Neural cell (in vitro differentiated cells): ENCODE measurements around the gene ANKRD55. TPM values are rescaled to one million over a fixed set of nuclear protein-coding genes. Genes with fewer than 3 reads are reported as not detected.

Experiments
- H2AFZ ChIP-seq: fragments of 200-600, 300-800 bp; sonication (generic), shearing (Covaris generic); 2 replicates; pipeline ENCODE4 v1.6.0; 2014; ENCODE audit warnings: low read depth, mild to moderate bottlenecking, antibody characterized with exemption, low read length, moderate library complexity
- H3F3A ChIP-seq: fragments of 200-600 bp; shearing (Covaris generic); 2 replicates; pipeline ENCODE4 v1.6.1; 2016; ENCODE audit warnings: mild to moderate bottlenecking, moderate library complexity, mixed read lengths, antibody characterized with exemption, low read length; ENCODE audit not compliant: insufficient read depth, poor library complexity, severe bottlenecking
- H3K27ac ChIP-seq: fragments of 200-600, 300-800 bp; sonication (generic), shearing (Covaris generic); 2 replicates; pipeline ENCODE4 v1.5.1; 2014; ENCODE audit warnings: mild to moderate bottlenecking, low read length, moderate library complexity
- H3K27me3 ChIP-seq: fragments of 300-800, 200-600 bp; sonication (generic), shearing (Covaris generic); 2 replicates; pipeline ENCODE4 v1.6.0; 2014; ENCODE audit warnings: mild to moderate bottlenecking, low read depth, low read length, moderate library complexity; ENCODE audit not compliant: insufficient read depth
- H3K36me3 ChIP-seq: fragments of 300-800, 200-600 bp; sonication (generic), shearing (Covaris generic); 2 replicates; pipeline ENCODE4 v1.5.1; 2014; ENCODE audit warnings: mild to moderate bottlenecking, antibody characterized with exemption, low read length, moderate library complexity; ENCODE audit not compliant: insufficient read depth
- H3K4me2 ChIP-seq: fragments of 300-800, 200-600 bp; sonication (generic), shearing (Covaris generic); 2 replicates; pipeline ENCODE4 v1.6.0; 2014; ENCODE audit warnings: mild to moderate bottlenecking, low read length
- H3K4me3 ChIP-seq: fragments of 300-800, 200-600 bp; sonication (generic), shearing (Covaris generic); 2 replicates; pipeline ENCODE4 v1.5.1; 2014; ENCODE audit warnings: mild to moderate bottlenecking, low read length, moderate library complexity
- H3K79me2 ChIP-seq: fragments of 200-600 bp; shearing (Covaris generic); replicated peaks from 2 replicates; pipeline ENCODE4 v1.6.0; 2014; ENCODE audit warnings: mild to moderate bottlenecking, low read length, moderate library complexity; ENCODE audit not compliant: insufficient read depth
- H3K9ac ChIP-seq: fragments of 300-800, 200-600 bp; sonication (generic), shearing (Covaris generic); 2 replicates; pipeline ENCODE4 v1.6.1; 2016; ENCODE audit warnings: mild to moderate bottlenecking, low read length, mixed read lengths
- H3K9me2 ChIP-seq: fragments of 200-600 bp; shearing (Covaris generic); 2 replicates; pipeline ENCODE4 v1.6.1; 2016; ENCODE audit warnings: mild to moderate bottlenecking, low read length, mixed read lengths; ENCODE audit not compliant: insufficient read depth
- H3K9me3 ChIP-seq: fragments of 200-600, 300-800 bp; sonication (generic), shearing (Covaris generic); 2 replicates; pipeline ENCODE4 v1.6.1; 2016; ENCODE audit warnings: mild to moderate bottlenecking, mixed run types, low read length, moderate library complexity, mixed read lengths
- H4K20me1 ChIP-seq: fragments of 200-600 bp; shearing (Covaris generic); 2 replicates; pipeline ENCODE4 v1.6.1; 2016; ENCODE audit warnings: mild to moderate bottlenecking, mixed run types; ENCODE audit not compliant: insufficient read depth
- EP300 ChIP-seq: fragments of 450-650 bp; conservative IDR thresholded peaks from 2 replicates; pipeline ENCODE4 v1.6.1; 2014; ENCODE audit warnings: antibody characterized with exemption, mild to moderate bottlenecking, moderate library complexity; ENCODE audit not compliant: poor library complexity, severe bottlenecking
- EZH2 ChIP-seq: fragments of 200-600, 300-800 bp; shearing (Covaris generic), sonication (generic); IDR thresholded peaks from 2 replicates; pipeline ENCODE4 v1.6.1; 2014; ENCODE audit warnings: antibody characterized with exemption, low read length, borderline replicate concordance, mild to moderate bottlenecking; ENCODE audit not compliant: insufficient read depth, poor library complexity, severe bottlenecking
- MXI1 ChIP-seq: fragments of 450-650 bp; conservative IDR thresholded peaks from 2 replicates; pipeline ENCODE4 v1.6.1; 2014; ENCODE audit warnings: antibody characterized with exemption, mild to moderate bottlenecking; ENCODE audit not compliant: poor library complexity, severe bottlenecking
- POLR2AphosphoS5 ChIP-seq: IDR thresholded peaks from 2 replicates; pipeline ENCODE4 v1.6.1; 2012
- RAD21 ChIP-seq: fragments of 450-650 bp; conservative IDR thresholded peaks from 2 replicates; pipeline ENCODE4 v1.6.1; 2014; ENCODE audit warnings: antibody characterized with exemption, mild to moderate bottlenecking, moderate library complexity
- SMC3 ChIP-seq: fragments of 450-650 bp; conservative IDR thresholded peaks from 2 replicates; pipeline ENCODE4 v1.6.1; 2014; ENCODE audit warnings: antibody characterized with exemption, mild to moderate bottlenecking, moderate library complexity; ENCODE audit not compliant: poor library complexity
- TAF1 ChIP-seq: IDR thresholded peaks from 2 replicates; pipeline ENCODE4 v1.6.1; 2012; ENCODE audit warnings: low read depth
- polyA plus RNA-seq: library from polyadenylated mRNA; depleted of rRNA; stranded (reverse); fragments of >200 nt; gene quantifications from 2 replicates; pipeline ENCODE4 v1.2.3, GENCODE V29; 2014
- TF ChIP-seq, protein P1 (sequence below): fragments of 450-650 bp; IDR thresholded peaks from 2 replicates; pipeline ENCODE4 v1.5.1; 2014; ENCODE audit warnings: antibody characterized with exemption, mild to moderate bottlenecking, moderate library complexity; ENCODE audit not compliant: poor library complexity, severe bottlenecking
- TF ChIP-seq, protein P2 (sequence below): IDR thresholded peaks from 2 replicates; pipeline ENCODE4 v1.6.1; 2012; ENCODE audit warnings: borderline replicate concordance

The ANKRD55 gene
- polyA plus RNA-seq, 1 donor from 2014 or later: 49.8 TPM

DNA sequence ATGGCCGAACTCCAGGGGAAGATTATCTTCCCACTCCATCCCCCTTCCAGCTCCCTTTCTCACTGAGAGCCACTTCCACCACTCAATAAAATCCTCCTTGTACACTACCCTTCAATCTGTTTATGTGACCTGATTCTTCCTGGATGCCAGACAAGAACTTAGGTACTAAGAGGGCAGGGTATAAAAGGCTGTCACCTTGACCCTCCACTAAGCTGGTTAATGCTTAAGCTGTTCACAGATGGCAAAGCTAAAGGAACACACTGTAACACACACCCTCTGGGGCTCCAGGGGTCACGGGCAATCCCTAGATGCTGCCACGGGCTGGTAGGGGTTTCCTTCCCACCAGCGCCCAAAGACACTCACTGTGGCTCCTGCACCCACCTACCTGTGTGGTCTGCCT is 179.8 kb downstream of the ANKRD55 start:
- Histone ChIP-seq H3F3A (no peaks in the 10 kb centered on the region), H4K20me1 (no peaks in the 10 kb centered on the region), H2AFZ (no peak overlapping the region), H3K9me2 (no peaks in the 10 kb centered on the region), H3K4me3 (no peak overlapping the region), H3K9ac (no peak overlapping the region), H3K79me2 (no peaks in the 10 kb centered on the region), H3K9me3 (no peaks in the 10 kb centered on the region), H3K36me3 (no peaks in the 10 kb centered on the region), H3K27me3 (no peaks in the 10 kb centered on the region), H3K4me2 (no peak overlapping the region), H3K27ac (no peak overlapping the region)
- TF ChIP-seq, protein P1, sequence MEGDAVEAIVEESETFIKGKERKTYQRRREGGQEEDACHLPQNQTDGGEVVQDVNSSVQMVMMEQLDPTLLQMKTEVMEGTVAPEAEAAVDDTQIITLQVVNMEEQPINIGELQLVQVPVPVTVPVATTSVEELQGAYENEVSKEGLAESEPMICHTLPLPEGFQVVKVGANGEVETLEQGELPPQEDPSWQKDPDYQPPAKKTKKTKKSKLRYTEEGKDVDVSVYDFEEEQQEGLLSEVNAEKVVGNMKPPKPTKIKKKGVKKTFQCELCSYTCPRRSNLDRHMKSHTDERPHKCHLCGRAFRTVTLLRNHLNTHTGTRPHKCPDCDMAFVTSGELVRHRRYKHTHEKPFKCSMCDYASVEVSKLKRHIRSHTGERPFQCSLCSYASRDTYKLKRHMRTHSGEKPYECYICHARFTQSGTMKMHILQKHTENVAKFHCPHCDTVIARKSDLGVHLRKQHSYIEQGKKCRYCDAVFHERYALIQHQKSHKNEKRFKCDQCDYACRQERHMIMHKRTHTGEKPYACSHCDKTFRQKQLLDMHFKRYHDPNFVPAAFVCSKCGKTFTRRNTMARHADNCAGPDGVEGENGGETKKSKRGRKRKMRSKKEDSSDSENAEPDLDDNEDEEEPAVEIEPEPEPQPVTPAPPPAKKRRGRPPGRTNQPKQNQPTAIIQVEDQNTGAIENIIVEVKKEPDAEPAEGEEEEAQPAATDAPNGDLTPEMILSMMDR: no peak
- TF ChIP-seq MXI1 (no peak), EP300 (no peak), SMC3 (no peak), RAD21 (no peak), TAF1 (no peak), EZH2 (no peak), POLR2AphosphoS5 (no peak)
- TF ChIP-seq, protein P2, sequence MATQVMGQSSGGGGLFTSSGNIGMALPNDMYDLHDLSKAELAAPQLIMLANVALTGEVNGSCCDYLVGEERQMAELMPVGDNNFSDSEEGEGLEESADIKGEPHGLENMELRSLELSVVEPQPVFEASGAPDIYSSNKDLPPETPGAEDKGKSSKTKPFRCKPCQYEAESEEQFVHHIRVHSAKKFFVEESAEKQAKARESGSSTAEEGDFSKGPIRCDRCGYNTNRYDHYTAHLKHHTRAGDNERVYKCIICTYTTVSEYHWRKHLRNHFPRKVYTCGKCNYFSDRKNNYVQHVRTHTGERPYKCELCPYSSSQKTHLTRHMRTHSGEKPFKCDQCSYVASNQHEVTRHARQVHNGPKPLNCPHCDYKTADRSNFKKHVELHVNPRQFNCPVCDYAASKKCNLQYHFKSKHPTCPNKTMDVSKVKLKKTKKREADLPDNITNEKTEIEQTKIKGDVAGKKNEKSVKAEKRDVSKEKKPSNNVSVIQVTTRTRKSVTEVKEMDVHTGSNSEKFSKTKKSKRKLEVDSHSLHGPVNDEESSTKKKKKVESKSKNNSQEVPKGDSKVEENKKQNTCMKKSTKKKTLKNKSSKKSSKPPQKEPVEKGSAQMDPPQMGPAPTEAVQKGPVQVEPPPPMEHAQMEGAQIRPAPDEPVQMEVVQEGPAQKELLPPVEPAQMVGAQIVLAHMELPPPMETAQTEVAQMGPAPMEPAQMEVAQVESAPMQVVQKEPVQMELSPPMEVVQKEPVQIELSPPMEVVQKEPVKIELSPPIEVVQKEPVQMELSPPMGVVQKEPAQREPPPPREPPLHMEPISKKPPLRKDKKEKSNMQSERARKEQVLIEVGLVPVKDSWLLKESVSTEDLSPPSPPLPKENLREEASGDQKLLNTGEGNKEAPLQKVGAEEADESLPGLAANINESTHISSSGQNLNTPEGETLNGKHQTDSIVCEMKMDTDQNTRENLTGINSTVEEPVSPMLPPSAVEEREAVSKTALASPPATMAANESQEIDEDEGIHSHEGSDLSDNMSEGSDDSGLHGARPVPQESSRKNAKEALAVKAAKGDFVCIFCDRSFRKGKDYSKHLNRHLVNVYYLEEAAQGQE: no peak

DNA sequence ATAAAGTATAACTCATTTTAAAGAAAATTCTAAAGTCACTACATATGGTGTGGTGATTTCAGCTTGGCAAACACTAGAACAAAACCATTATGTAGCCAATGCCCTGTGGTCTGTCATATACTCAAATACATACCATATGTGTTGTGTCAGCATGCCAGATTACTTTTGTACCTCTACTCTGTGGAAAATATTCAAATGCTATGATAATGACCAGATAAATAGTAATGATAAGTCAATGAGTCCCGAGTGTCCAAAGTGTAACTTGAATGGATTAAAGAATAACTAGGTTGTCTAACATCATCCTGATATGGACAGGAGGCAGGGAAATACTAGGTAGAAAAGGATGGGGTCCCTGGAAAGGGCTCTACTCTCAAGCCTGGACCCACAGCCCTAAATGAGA is 180.4 kb downstream of the ANKRD55 start:
- Histone ChIP-seq H3K9ac (no peak overlapping the region), H3K36me3 (no peaks in the 10 kb centered on the region), H3K27ac (no peak overlapping the region), H3K9me2 (no peaks in the 10 kb centered on the region), H3K4me2 (no peak overlapping the region), H3K9me3 (no peaks in the 10 kb centered on the region), H3K4me3 (no peak overlapping the region), H3K27me3 (no peaks in the 10 kb centered on the region), H3F3A (no peaks in the 10 kb centered on the region), H2AFZ (no peak overlapping the region), H4K20me1 (no peaks in the 10 kb centered on the region), H3K79me2 (no peaks in the 10 kb centered on the region)
- TF ChIP-seq EZH2 (no peak), RAD21 (no peak), EP300 (no peak), SMC3 (no peak), POLR2AphosphoS5 (no peak), MXI1 (no peak), TAF1 (no peak)
- TF ChIP-seq, protein P1: no peak
- TF ChIP-seq, protein P2: no peak
